ENCODE data around the gene SFXN3.

GRCh38 chr10:101042118-101042517, 11.1 kb downstream of the SFXN3 start:
- TF ChIP-seq, protein P1, sequence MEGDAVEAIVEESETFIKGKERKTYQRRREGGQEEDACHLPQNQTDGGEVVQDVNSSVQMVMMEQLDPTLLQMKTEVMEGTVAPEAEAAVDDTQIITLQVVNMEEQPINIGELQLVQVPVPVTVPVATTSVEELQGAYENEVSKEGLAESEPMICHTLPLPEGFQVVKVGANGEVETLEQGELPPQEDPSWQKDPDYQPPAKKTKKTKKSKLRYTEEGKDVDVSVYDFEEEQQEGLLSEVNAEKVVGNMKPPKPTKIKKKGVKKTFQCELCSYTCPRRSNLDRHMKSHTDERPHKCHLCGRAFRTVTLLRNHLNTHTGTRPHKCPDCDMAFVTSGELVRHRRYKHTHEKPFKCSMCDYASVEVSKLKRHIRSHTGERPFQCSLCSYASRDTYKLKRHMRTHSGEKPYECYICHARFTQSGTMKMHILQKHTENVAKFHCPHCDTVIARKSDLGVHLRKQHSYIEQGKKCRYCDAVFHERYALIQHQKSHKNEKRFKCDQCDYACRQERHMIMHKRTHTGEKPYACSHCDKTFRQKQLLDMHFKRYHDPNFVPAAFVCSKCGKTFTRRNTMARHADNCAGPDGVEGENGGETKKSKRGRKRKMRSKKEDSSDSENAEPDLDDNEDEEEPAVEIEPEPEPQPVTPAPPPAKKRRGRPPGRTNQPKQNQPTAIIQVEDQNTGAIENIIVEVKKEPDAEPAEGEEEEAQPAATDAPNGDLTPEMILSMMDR (IDR thresholded peaks at IDR 0.05; ENCODE audit: borderline replicate concordance, extremely low read depth, low read length, poor library complexity, severe bottlenecking): no peak
- no peak for TF ChIP-seq EZH2 (IDR thresholded peaks at IDR 0.05; ENCODE audit: borderline replicate concordance, low read depth, low read length, severe bottlenecking)

All from DND-41 (cell line).